K562 (cell line): ENCODE measurements around the gene BCAR1. TPM values are rescaled to one million over a fixed set of nuclear protein-coding genes. Genes with fewer than 3 reads are reported as not detected.

ENCODE experiments used
- ATAC-seq: fragments of 200-7000 bp; cut with Tn5 transposase; 3 replicates; pipeline ENCODE4 v1.9.1; 2020; ENCODE audit warnings: moderate library complexity
- BruUV-seq: library from RNA; stranded (reverse); fragments of 400-500 nt; replicated peaks from 2 replicates; lab custom pipeline; 2021; lab: Mats Ljungman, UMichigan
- CTCF ChIA-PET: fragments of 300-600 bp; formaldehyde crosslinking; extraction: SDS; loops from one replicate; lab custom pipeline; 2021; ENCODE audit warnings: low intra/inter-chr PET ratio; lab: Yijun Ruan, JAX
- POLR2A ChIA-PET: fragments of 300-600, 350-650 bp; sonication (Branson Sonifier 250); formaldehyde crosslinking; extraction: SDS; loops from one replicate; lab custom pipeline; 2021; ENCODE audit warnings: antibody characterized with exemption, inconsistent platforms; lab: Yijun Ruan, JAX
- DNase-seq, 4 experiments: peaks; one replicate each; pipeline versions ENCODE4 v3.0.0 to v3.0.0-alpha.2; 2011 to 2018; ENCODE audit warnings: low spot score in 3 of 4, mixed read lengths in 3 of 4; ENCODE audit errors: extremely low read depth in 1 of 4
- FAIRE-seq: peaks from 2 replicates; lab custom pipeline; 2011; peaks lifted over from hg19 to GRCh38; lab: Jason Lieb, UNC
- H2AFZ ChIP-seq: 2 replicates; pipeline ENCODE4 v1.6.0; 2011; ENCODE audit warnings: low read depth, low read length, control low read depth, inconsistent platforms
- H3K27ac ChIP-seq: fragments of 200-600 bp; 3 replicates; pipeline ENCODE4 v1.8.0; 2011; ENCODE audit warnings: low read depth, mild to moderate bottlenecking, control low read depth, inconsistent platforms, low read length, moderate library complexity, mixed read lengths; ENCODE audit errors: extremely low read depth
- H3K27me3 ChIP-seq, 2 experiments: fragments of 300-600 bp in 1 of 2; 2 replicates in 1 of 2; 3 replicates in 1 of 2; pipeline versions ENCODE4 v1.6.0 to v1.8.0; 2011; ENCODE audit warnings: inconsistent platforms in 2 of 2, low read length in 2 of 2, mild to moderate bottlenecking in 1 of 2, mixed read lengths in 1 of 2, moderate library complexity in 1 of 2; ENCODE audit not compliant: control insufficient read depth in 2 of 2, insufficient read depth in 2 of 2
- H3K36me3 ChIP-seq: fragments of 300-600 bp; 3 replicates; pipeline ENCODE4 v1.8.0; 2011; ENCODE audit warnings: mild to moderate bottlenecking, low read length, inconsistent platforms; ENCODE audit not compliant: control insufficient read depth, insufficient read depth
- H3K4me1 ChIP-seq, 2 experiments: fragments of 200-600 bp in 1 of 2; replicated peaks in 1 of 2; 2 replicates in 1 of 2; 3 replicates in 1 of 2; pipeline versions ENCODE4 v1.5.1 to v1.8.0; 2011; ENCODE audit warnings: inconsistent platforms in 2 of 2, low read length in 2 of 2, mild to moderate bottlenecking in 1 of 2, mixed read lengths in 1 of 2, moderate library complexity in 1 of 2; ENCODE audit not compliant: control insufficient read depth in 2 of 2, insufficient read depth in 2 of 2
- H3K4me2 ChIP-seq: 2 replicates; pipeline ENCODE4 v1.6.1; 2011; ENCODE audit warnings: low read length, control low read depth, inconsistent platforms, mixed read lengths; ENCODE audit not compliant: insufficient read depth
- H3K4me3 ChIP-seq: fragments of 200-600 bp; sonication (generic), shearing (Covaris generic); 2 replicates; pipeline ENCODE4 v1.5.1; 2016; ENCODE audit warnings: control low read depth, inconsistent platforms
- H3K79me2 ChIP-seq: fragments of 200-600 bp; 3 replicates; pipeline ENCODE4 v1.8.0; 2011; ENCODE audit warnings: low read length, inconsistent platforms; ENCODE audit not compliant: control insufficient read depth, insufficient read depth
- H3K9ac ChIP-seq, 2 experiments: 2 replicates each; pipeline versions ENCODE4 v1.6.0 to v1.6.1; 2011; ENCODE audit warnings: low read depth in 2 of 2, low read length in 2 of 2, control low read depth in 1 of 2, inconsistent platforms in 1 of 2, mild to moderate bottlenecking in 1 of 2, mixed read lengths in 1 of 2; ENCODE audit not compliant: insufficient read depth in 1 of 2
- H3K9me1 ChIP-seq: one replicate; pipeline ENCODE4 v1.6.0; 2011; ENCODE audit warnings: inconsistent platforms, mild to moderate bottlenecking, low read length, moderate library complexity; ENCODE audit not compliant: control insufficient read depth, insufficient read depth
- H3K9me3 ChIP-seq: replicated peaks from 2 replicates; pipeline ENCODE4 v1.5.1; 2011; ENCODE audit warnings: low read depth, low read length, inconsistent platforms; ENCODE audit not compliant: control insufficient read depth, insufficient read depth
- H4K20me1 ChIP-seq: replicated peaks from 2 replicates; pipeline ENCODE4 v1.6.1; 2011; ENCODE audit warnings: low read length, inconsistent platforms, mixed read lengths; ENCODE audit not compliant: control insufficient read depth, insufficient read depth
- CREBBP ChIP-seq: IDR thresholded peaks from one replicate; pipeline ENCODE4 v1.6.1; 2012; ENCODE audit warnings: low read depth, mild to moderate bottlenecking, control low read depth, inconsistent platforms, low read length
- HLTF ChIP-seq: fragments of 450-650 bp; IDR thresholded peaks from 2 replicates; pipeline ENCODE4 v1.6.1; 2016
- PBX2 ChIP-seq, 2 experiments: IDR thresholded peaks in 1 of 2; conservative IDR thresholded peaks in 1 of 2; 2 replicates each; pipeline ENCODE4 v1.6.1; 2016; ENCODE audit warnings: low read depth in 2 of 2, mild to moderate bottlenecking in 1 of 2, missing compliant biosample characterization in 1 of 2, missing genetic modification characterization in 1 of 2, moderate library complexity in 1 of 2
- STAT5A ChIP-seq: IDR thresholded peaks from 2 replicates; pipeline ENCODE4 v1.6.1; 2012; ENCODE audit warnings: low read length, inconsistent platforms, borderline replicate concordance
- TCF3 ChIP-seq: sonication (generic); formaldehyde crosslinking; IDR thresholded peaks from 2 replicates; pipeline ENCODE4 v1.4.0; 2020; ENCODE audit warnings: mild to moderate bottlenecking, missing genetic modification reagents
- ZNF280A ChIP-seq: fragments of 450-650 bp; IDR thresholded peaks from 2 replicates; pipeline ENCODE4 v1.6.1; 2018; ENCODE audit warnings: mild to moderate bottlenecking, low read depth; ENCODE audit not compliant: partially characterized antibody
- WGBS: fragments of 100-300 bp; shearing (Covaris generic); methylation state at CpG from one replicate; pipeline ENCODE4 v1.1.6; 2016; ENCODE audit warnings: low coverage, mixed read lengths; ENCODE audit not compliant: insufficient coverage; ENCODE audit errors: missing lambda C conversion rate; 5-methylcytosine and 5-hydroxymethylcytosine counted together
- in situ Hi-C: fragments of 300-500 bp; cut with MboI; formaldehyde crosslinking; loops from 4 replicates; pipeline ENCODE4 v1.15.0; 2018; ENCODE audit warnings: inconsistent platforms, mixed read lengths
- intact Hi-C: fragments of 100-400 bp; cut with micrococcal nuclease; formaldehyde crosslinking; loops from 2 replicates; pipeline ENCODE4 v1.14.2; 2022
- polyA plus RNA-seq, 8 experiments: library from polyadenylated mRNA; depleted of rRNA in 4 of 8; stranded (reverse) in 5 of 8; unstranded in 3 of 8; fragments of >200 nt; fragmentation: Nextera tagmentation in 2 of 8; fragmentation: Illumina TruSeq in 1 of 8; extraction: Ambion mirVana in 2 of 8; extraction: Trizol in 1 of 8; gene quantifications; 2 replicates each; pipeline versions ENCODE4 v1.2.1 to v1.2.3, GENCODE V29; 2011 to 2014; ENCODE audit warnings: inconsistent platforms in 1 of 8, missing spikeins in 1 of 8
- total RNA-seq, 7 experiments: library from RNA; depleted of rRNA in 6 of 7; stranded (reverse); fragments of >200 nt in 6 of 7; fragmentation: Illumina TruSeq in 2 of 7; extraction: Trizol in 2 of 7; gene quantifications; 2 replicates each; pipeline versions ENCODE4 v1.2.1 to v1.2.3, GENCODE V29; 2011 to 2021; ENCODE audit warnings: low replicate concordance in 1 of 7

The BCAR1 gene
- total and polyA plus RNA-seq, 9 of the 15 experiments (the other 6 are each of a cell fraction or from before 2014, with no cell fraction given) = 0.10 to 26.3 (median 3.6) TPM

GRCh38 chr16:75236736-75237397 is 14.6 kb downstream of the BCAR1 start:
- Histone ChIP-seq H3K4me2 (no peak overlapping the region), H3K4me1 (peaks cover 0 to 66% of the 10 kb centered on the region in 2 experiments; a peak in 3 of 5 replicates), H3K9me1 (peaks cover 9% of the 10 kb centered on the region), H2AFZ (no peak overlapping the region), H3K79me2 (no peaks in the 10 kb centered on the region)
- in situ Hi-C loops = no loop called here
- no TSS peak for BruUV-seq
- ChIA-PET CTCF (interaction anchor here (0.5 kb wide), 1 partner anchor 250 kb away, joined by 3 read pairs; no protein-coding TSS in a partner anchor), POLR2A (interaction anchor here (0.6 to 0.8 kb wide), 3 partner anchors 12 to 1864 kb away, joined by 3 to 4 read pairs (median 3); no protein-coding TSS in a partner anchor)
- no peak for DNase-seq
- TF ChIP-seq TCF3 (CRISPR knock-in tag) (no peak), ZNF280A (no peak), PBX2 (CRISPR knock-in tag; IDR thresholded peaks at IDR 0.05; ENCODE audit: low read depth) (no peak), PBX2 (tag; conservative IDR thresholded peaks at IDR 0.05; ENCODE audit: low read depth) (no peak), STAT5A (no peak), CREBBP (no peak), HLTF (no peak)
- TF ChIP-seq, all 486 proteins: peak for 0
- 0 out of 2 replicates have a peak, but pooled peaks cover 4% of the 10 kb centered on the region for H4K20me1 ChIP-seq
- no peak overlapping the region for H3K4me3 ChIP-seq
- ATAC-seq (no peak), FAIRE-seq (no peak)
- no peaks in the 10 kb centered on the region for H3K9me3 ChIP-seq
- no peaks in the 10 kb centered on the region for H3K27me3 ChIP-seq
- no peak overlapping the region for H3K27ac ChIP-seq
- 89% methylated on average over 16 of the region's 28 CpGs for WGBS
- intact Hi-C loops = no loop called here
- peak overlapping the region in 1 of 2 experiments; percentile 17; a peak in 1 of 4 replicates for H3K9ac ChIP-seq
- peaks cover 49% of the 10 kb centered on the region; the same call in 2 of the 3 replicates for H3K36me3 ChIP-seq
